Activated T-cell treated with anti-CD3 and anti-CD28 coated beads, Interleukin-2, amount 50 U/mL, for 48 hours (primary cell): ENCODE results near the gene UBQLN2.
"Not testable (repeated sequence)": the region's sequence is repeated elsewhere in the genome, so short reads cannot be mapped to it uniquely, and the experiment has no call there.

Experiments used
- DNase-seq, 2 experiments: peaks; one replicate each; pipeline ENCODE4 v3.0.0-alpha.2; 2020

The UBQLN2 gene

DNA sequence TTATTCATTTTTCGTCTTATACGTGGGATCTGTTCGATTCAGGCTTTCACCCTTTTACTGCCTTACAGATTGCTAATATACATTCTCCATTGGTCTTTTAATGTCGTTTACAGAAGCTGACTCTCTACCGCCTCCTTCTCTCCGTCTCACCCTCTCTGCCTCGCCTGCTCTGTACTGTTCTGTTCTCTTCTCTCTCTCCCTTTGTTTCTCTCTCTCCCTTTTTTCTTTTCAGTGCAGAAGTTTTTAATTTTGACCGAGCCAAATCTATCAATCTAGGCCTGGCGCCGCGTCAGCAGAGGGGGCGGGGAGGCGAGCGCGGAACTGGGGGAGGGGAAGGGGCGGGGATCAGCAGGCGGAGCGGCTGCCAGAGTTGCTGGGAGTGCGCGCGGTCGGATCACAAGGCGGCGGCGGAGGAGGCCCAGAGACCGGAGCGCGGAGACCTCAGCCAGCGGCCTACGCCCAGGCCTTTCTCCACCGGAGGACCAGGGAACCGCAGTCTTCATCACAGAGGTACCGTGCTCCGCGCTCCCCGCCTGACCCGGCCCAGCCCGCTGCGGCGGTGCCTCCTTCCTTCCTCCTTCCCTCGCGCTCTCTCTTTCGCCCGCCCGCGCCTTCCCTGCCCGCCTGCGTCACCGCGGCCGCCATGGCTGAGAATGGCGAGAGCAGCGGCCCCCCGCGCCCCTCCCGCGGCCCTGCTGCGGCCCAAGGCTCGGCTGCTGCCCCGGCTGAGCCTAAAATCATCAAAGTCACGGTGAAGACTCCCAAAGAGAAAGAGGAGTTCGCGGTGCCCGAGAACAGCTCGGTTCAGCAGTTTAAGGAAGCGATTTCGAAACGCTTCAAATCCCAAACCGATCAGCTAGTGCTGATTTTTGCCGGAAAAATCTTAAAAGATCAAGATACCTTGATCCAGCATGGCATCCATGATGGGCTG, at the start of gene UBQLN2:
Gene UBQLN2 (plus strand): TSS at position 397 of the 931 bp plus-strand sequence. CDS start 247 bp downstream, at position 644.
- peak; percentile 80 to 83 for DNase-seq

DNA sequence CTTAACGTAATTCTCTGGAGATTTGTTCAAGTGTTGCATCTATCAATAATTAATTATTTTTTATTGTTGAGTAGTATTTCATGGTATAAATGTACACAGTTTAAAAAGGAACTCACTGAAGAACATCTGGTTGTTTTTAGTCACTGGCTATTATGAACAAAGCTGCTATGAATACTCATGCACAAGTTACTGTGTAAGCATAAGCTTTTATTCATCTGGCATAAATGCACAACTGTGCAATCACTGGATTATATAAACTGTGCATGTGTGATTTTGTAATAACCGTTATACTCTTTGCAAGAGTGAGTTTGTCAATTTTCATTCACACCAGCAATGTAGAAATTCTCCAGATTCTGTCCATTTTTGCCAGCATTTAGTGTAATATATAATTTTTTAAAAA, 43.8 kb upstream of the UBQLN2 start:
- DNase-seq = no peak

DNA sequence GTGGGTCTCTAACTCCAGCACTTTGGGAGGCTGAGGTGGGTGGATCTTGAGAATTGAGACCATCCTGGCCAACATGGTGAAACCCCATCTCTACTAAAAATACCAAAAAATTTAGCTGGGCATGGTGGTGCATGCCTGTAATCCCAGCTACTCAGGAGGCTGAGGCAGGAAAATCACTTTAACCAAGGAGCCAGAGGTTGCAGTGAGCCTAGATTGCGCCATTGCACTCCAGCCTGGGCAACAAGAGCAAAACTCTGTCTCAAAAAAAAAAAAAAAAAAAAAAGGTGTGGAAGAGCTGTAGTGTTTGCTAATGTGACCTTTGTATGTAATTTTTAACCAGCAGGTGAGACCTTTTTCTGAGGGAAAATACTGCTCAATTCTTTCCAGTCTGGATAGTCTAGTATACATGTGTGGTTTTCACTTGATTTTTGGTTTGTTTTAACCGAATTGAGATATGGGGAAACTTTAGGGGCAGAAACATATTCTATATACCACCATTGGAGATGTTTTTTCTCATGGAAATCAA, 33.9 kb upstream of the UBQLN2 start:
- DNase-seq = not testable (repeated sequence)

DNA sequence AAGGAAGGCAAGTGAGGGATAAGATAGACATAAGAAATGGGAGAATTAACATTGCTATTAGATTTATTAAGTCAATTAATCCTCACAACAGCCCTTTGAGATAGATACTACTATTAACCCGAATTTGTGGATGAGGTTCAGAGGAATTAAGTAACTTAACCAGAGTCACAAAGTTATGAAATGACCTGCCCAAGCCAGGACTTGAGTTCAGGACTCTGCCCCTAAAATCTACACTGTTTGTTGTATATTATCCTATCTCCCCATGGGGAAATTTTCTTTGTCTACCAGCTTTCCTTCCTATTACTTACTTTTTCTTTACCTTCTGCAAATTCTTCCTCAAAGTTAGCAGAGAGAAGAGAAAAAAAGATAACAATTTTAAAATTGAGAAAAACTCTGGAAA, 33.4 kb upstream of the UBQLN2 start:
- no peak for DNase-seq

DNA sequence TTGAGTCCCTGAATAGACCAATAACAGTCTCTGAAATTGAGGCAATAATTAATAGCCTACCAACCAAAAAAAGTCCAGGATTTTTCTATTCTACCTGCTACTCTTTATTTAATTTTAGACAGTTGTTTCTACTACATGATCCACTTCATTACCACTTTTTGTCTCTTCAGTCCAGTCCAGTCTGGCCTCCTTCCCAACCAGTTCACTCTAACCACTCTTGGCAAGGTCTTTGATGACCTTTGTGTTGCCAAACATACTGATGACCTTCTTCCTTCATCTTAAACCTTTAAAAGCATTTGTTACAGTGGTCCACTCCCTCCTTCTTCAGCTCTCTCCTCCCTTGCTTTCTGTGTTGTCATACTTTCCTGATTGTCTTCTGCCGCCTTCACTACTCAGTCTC, 12.8 kb upstream of the UBQLN2 start:
- DNase-seq = no peak

DNA sequence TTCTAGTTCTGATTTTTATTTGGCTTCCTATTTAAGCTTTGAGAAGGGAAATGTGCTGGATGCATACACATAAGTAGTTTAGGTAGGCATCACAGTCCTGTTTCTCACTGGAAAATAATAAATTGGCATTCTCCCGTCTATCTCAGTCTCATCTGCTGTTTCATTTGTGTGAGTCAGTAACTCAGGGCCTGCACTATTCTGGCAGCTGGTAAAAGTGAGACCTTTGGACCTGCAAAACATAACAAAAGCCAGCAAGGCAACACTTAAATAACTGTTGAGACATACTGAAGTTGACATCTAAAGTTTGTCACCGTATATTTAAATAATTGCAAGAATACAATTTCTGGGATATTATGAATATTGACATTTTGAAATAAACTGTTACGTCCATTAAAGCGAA, 8.6 kb upstream of the UBQLN2 start:
- DNase-seq = no peak

DNA sequence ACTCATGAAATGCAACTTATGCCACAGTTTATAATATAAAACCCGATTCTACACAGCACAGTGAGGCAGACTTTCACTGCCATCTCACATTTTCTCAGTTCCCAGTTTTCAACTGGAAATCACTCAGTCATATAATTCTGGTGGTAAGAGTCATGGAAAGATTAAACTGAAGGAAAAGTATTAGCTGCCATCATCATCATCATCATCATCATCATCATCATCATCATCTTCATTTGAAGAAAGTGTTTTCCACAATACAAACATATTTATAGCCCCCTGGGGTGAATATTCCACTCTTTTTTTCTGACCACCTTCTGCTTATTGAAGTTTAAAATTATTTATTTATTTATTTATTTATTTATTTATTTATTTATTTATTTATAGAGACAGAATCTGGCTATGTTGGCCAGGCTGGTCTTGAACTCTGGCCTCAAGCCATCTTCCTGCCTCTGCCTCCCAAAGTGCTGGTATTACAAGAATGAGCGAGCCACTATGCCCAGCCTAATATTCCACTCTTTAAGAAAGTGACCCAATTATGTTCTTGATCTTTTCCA, 6.0 kb upstream of the UBQLN2 start:
- DNase-seq = no peak

DNA sequence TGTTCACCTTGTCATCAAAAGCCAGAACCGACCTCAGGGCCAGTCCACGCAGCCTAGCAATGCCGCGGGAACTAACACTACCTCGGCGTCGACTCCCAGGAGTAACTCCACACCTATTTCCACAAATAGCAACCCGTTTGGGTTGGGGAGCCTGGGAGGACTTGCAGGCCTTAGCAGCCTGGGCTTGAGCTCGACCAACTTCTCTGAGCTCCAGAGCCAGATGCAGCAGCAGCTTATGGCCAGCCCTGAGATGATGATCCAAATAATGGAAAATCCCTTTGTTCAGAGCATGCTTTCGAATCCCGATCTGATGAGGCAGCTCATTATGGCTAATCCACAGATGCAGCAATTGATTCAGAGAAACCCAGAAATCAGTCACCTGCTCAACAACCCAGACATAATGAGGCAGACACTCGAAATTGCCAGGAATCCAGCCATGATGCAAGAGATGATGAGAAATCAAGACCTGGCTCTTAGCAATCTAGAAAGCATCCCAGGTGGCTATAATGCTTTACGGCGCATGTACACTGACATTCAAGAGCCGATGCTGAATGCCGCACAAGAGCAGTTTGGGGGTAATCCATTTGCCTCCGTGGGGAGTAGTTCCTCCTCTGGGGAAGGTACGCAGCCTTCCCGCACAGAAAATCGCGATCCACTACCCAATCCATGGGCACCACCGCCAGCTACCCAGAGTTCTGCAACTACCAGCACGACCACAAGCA, 898 bp downstream of the UBQLN2 start:
- peak; percentile 64 to 67 for DNase-seq

DNA sequence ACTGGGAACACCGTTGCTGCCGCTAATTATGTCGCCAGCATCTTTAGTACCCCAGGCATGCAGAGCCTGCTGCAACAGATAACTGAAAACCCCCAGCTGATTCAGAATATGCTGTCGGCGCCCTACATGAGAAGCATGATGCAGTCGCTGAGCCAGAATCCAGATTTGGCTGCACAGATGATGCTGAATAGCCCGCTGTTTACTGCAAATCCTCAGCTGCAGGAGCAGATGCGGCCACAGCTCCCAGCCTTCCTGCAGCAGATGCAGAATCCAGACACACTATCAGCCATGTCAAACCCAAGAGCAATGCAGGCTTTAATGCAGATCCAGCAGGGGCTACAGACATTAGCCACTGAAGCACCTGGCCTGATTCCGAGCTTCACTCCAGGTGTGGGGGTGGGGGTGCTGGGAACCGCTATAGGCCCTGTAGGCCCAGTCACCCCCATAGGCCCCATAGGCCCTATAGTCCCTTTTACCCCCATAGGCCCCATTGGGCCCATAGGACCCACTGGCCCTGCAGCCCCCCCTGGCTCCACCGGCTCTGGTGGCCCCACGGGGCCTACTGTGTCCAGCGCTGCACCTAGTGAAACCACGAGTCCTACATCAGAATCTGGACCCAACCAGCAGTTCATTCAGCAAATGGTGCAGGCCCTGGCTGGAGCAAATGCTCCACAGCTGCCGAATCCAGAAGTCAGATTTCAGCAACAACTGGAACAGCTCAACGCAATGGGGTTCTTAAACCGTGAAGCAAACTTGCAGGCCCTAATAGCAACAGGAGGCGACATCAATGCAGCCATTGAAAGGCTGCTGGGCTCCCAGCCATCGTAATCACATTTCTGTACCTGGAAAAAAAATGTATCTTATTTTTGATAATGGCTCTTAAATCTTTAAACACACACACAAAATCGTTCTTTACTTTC, 1.8 kb downstream of the UBQLN2 start:
- peak in 1 of 2 experiments; percentile 24 for DNase-seq

DNA sequence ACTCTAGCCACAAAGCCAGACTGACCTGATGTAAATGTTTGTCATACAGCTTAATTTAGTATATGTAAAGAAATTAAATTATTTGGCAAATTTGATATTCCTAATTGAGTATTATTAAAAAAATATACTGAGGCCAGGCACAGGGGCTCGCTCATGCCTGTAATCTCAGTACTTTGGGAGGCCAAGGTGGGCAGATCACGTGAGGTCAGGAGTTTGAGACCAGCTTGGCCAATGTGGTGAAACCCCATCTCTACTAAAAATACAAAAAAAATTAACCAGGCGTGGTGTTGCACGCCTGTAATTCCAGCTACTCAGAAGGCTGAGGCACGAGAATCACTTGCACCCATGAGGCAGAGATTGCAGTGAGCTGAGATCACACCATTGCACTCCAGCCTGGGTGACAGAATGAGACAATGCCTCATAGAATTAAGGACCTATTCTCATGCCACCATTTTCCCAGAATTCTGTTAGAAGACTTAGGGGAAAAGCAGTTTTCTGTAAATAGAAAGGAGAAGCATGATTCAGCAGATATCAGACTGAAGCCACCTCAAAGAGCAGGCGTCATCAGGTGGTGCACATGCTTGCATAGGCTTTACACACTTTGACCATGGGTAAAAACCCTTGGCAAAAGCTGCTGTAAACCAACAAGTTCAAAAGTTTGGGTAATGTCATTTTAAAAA, 6.1 kb downstream of the UBQLN2 start:
- no peak for DNase-seq

DNA sequence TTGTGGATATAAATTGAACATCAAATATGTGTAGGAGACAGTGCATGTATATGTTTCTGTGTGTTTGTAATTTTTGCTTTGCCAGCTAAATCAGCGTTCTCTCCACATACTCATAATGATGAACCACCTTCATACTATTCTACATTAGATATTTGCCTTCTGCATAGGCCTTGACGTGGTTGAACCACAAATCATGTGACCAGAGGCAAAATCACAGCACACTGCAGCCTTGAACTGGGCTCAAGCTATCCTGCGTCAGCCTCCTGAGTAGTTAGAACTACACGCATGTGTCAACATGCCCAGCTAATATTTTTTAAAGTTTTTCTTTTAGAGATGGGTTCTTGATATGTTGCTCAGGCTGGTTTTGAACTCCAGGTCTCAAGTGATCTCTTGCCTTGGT, 9.5 kb downstream of the UBQLN2 start:
- no peak for DNase-seq

DNA sequence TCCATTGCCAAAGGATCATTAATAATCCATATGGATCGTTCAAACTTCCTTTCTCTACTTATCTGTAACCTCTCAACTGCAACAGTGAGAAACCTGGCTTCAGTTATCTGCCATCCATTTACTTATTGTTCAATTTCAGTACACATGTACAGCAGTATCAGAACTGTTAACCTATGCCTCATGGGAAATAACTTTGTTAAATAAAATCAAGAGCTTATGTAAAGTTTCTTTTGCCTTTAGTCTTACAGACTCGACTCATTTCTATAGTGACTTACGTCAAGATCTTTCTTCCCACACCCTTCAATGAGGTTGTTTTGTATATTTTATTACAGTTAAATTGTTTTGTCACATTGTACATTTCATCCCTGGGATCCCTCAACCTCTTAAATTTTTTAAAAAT, 11.4 kb downstream of the UBQLN2 start:
- DNase-seq = no peak

DNA sequence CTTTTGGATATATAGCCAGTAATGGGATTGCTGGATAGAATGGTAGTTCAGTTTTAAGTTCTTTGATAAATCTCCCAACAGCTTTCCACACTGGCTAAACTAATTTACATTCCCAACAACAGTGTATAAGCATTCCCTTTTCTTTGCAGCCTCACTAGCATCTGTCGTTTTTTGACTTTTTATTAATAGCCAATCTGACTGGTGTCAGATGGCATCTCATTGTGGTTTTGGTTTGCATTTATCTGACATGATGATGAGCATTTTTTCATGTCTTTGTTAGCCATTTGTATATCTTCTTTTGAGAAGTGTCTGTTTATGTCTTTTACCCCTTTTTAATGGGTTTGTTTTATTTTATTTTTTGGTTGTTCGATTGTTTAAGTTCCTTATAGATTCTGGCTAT, 13.3 kb downstream of the UBQLN2 start:
- DNase-seq = no peak

DNA sequence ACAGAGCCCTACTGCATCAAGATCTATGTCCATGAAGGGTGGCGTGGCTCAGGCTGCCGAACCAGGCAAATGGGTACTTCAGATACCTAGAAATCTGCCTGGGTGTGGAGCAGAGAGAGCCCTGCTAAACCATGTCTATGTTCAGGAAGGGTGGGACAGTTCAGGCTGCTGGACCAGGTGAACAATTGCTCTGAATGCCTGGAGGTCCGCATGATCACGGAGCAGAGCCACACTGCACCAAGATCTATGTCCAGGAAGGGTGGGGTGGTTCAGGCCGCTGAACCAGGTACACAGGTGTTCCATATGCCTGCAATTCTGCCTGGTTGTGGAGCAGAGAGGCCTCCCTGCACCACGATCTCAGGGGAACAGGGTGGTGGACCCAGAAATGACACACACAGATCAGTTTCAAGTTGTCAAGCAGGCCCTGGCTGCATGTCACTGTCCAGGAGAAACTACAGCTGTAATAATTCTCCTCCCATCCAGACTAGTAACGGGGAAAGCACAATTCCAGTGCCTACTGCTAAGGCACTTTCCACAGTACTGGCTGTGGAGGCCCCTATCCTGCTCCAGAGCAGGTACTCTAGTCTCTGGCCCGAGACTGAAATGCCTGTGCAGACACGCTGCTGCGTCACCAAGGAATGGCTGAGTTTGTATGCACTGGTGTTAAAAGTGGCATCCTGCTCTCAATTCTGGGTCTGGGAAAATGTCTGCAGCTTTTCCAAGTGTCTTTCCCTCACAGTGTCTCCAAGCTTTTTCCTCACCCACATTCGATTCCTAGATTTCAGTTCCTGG, 25.2 kb downstream of the UBQLN2 start:
- DNase-seq = no peak

DNA sequence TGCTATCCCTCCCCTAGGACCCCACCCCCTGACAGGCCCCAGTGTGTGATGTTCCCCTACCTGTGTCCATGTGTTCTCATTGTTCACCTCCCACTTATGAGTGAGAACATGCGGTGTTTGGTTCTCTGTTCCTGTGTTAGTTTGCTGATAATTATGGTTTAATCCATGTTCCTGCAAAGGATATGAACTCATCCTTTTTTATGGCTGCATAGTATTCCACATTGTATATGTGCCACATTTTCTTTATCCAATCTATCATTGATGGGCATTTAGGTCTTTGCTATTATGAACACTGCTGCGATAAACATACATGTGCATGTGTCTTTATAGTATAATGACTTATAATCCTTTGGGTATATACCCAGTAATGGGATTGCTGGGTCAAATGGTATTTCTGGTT, 28.4 kb downstream of the UBQLN2 start:
- DNase-seq = not testable (repeated sequence)

DNA sequence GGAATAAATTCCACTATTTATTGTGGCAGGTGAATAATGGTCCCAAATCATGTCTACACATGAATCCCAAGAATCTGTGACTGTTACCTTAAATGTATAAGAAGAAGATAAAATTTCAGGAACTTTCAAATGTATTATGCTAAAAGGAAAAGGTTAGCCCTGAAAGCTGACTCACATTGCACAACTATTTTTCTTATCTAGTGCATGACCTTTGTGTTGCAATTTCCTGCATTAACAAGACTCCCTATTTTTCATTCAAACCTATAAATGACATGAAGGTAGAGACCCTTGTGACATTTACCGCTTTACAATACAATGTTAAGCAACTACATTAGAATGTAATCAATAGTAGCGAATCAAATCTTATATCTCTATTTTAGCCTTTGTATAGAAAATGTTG, 36.7 kb downstream of the UBQLN2 start:
- DNase-seq = no peak

DNA sequence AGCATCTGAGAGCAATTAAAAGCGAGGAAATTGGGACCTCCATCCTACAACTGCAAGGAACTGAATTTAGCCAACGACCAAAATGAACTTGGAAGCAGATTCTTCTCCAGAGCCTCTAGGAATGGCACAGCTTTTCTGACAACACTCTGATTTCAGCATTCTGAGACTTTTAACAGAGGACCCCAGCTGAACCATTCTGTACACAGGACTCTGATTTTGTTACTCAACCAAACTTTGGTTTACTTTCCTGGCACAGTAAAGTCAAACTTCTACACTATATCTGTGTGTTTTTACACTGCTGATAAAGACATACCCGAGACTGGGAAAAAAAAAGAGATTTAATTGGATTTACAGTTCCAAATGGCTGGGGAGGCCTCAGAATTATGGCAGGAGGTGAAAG, 37.6 kb downstream of the UBQLN2 start:
- DNase-seq = no peak

DNA sequence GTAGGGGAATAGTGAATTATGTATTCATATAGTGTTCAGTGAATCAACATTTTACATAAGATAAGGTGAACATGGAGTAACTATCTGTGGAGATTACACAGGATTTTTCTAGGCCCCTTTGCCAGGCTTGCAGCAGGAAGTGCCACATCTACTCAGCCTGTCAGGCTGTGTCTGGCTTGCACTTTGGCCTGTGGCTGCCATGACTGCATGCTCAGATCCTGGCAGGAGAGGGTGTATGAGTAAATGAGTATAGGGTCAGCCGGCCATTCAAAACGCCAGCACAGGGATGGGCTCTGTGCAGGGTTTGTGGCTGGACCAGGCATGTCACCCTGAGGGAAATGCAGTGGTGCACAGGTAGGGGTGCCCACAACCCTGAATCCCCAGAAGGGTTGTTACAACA, 51.9 kb downstream of the UBQLN2 start:
- no peak for DNase-seq
